ENCODE measurements around the gene C3orf80.
"Not testable (repeated sequence)": the region's sequence is repeated elsewhere in the genome, so short reads cannot be mapped to it uniquely, and the experiment has no call there.

C3orf80 gene

DNA sequence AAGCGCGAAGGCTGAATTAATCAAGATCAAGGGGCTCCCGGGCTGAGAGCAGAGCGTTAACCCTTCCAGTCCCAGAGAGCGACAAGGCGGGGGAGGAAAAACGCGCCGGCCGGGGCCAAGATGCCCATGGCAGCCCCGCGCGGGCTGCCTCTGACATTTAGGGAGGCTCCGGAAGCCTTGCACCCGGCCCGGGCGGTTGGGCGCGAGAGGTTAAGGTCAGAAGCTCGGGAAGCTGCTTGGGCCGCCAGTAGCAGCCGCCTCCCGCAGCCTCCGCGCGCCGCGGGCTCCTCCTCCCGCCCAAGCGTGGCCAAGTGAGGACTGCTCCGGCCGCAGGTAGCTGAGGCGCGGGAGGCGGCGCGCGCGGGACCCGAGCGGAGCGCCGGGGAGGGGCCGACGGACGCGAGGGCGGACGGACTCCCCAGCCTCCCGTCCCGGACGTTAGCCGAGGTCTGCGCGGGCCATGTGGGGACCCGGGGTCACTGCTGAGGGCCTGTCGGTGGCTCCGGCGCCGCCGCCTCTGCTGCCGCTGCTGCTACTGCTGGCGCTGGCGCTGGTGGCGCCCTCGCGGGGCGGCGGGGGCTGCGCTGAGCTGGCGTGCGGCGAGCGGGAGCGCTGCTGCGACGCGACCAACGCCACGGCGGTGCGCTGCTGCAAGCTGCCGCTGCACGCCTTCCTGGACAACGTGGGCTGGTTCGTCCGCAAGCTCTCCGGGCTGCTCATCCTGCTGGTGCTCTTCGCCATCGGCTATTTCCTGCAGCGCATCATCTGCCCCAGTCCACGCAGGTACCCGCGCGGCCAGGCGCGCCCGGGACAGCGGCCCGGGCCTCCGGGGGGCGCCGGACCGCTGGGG is at the start of gene C3orf80:
C3orf80 (plus strand) TSS at position 247 of the 850 bp plus-strand sequence; CDS start at position 461, 214 bp downstream.
- FAIRE-seq = peak; percentile 44
- peak; percentile 40 for DNase-seq (ENCODE audit: extremely low spot score, insufficient read length, low read depth)

DNA sequence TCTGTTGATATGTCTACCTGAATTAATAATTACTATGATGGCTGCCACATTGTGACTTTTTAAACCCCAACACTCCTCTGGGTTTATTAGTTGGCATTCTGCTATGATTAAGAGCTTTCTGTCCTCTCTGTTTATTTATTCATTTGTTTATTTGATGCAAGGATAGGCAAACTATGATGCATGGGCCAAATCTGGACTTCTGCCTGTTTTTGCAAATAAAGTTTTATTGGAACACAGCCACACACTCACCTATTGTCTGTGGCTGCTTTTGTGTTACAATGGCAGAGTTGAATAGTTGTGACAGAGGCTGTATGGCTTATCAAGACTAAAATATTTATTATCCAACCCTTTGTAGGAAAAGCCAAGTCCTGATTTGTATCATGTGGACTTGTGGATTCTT is 48.3 kb upstream of the C3orf80 start:
- FAIRE-seq (no peak), DNase-seq (ENCODE audit: extremely low spot score, insufficient read length, low read depth) (no peak)

DNA sequence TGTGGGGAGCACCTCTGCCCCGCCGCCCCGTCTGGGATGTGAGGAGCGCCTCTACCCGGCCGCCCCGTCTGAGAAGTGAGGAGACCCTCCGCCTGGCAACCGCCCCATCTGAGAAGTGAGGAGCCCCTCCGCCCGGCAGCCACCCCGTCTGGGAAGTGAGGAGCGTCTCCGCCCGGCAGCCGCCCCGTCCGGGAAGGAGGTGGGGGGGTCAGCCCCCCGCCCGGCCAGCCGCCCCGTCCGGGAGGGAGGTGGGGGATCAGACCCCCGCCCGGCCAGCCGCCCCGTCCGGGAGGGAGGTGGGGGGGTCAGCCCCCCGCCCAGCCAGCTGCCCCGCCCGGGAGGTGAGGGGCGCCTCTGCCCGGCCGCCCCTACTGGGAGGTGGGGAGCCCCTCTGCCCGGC is 46.6 kb upstream of the C3orf80 start:
- DNase-seq (ENCODE audit: extremely low spot score, insufficient read length, low read depth); FAIRE-seq: not testable (repeated sequence)

GRCh38 chr3:160179403-160179802 is 45.8 kb upstream of the C3orf80 start:
- DNase-seq (ENCODE audit: extremely low spot score, insufficient read length, low read depth); FAIRE-seq: not testable (repeated sequence)

- no peak for DNase-seq (ENCODE audit: extremely low spot score, insufficient read length, low read depth)
- no peak for FAIRE-seq
Measured at GRCh38 chr3:160179906-160180305, 45.3 kb upstream of the C3orf80 start.

DNA sequence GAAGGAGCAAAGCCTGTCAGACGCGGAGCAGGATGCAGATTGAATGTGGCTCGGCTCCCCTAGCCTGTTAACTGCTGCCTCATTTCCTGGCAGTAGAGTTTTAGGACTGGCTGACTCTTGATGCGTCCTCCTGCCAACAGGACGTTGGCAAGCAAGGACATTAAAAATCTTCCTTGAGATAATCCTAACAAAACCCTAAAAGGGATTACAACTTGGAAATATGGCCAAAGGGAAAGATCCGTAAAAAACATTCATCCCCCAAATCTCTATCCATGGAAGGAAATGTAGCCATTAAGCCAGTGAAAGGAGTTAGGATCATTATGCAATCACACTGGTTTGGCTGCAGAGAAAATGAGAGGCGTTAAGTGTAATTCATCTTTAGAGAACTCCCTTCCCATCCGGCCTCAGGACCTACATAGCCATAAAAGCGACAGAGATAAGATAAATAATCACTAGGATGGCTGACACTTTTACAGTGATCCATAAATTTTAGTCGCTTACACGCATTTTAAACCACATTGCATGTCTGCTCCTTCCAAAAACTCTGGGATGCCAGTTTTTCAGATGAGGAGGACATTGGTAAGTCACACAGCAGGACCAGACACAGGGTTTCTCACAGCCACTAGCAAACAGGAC is 44.5 kb upstream of the C3orf80 start:
- no peak for FAIRE-seq
- DNase-seq (ENCODE audit: extremely low spot score, insufficient read length, low read depth) = no peak

- FAIRE-seq (peak; percentile 38), DNase-seq (ENCODE audit: extremely low spot score, insufficient read length, low read depth) (no peak)
Measured at GRCh38 chr3:160183345-160184076, 41.7 kb upstream of the C3orf80 start.

GRCh38 chr3:160184655-160185054 is 40.6 kb upstream of the C3orf80 start:
- FAIRE-seq = no peak
- no peak for DNase-seq (ENCODE audit: extremely low spot score, insufficient read length, low read depth)

- no peak for FAIRE-seq
- DNase-seq (ENCODE audit: extremely low spot score, insufficient read length, low read depth) = no peak
Measured at GRCh38 chr3:160185751-160186150, 39.5 kb upstream of the C3orf80 start.

DNA sequence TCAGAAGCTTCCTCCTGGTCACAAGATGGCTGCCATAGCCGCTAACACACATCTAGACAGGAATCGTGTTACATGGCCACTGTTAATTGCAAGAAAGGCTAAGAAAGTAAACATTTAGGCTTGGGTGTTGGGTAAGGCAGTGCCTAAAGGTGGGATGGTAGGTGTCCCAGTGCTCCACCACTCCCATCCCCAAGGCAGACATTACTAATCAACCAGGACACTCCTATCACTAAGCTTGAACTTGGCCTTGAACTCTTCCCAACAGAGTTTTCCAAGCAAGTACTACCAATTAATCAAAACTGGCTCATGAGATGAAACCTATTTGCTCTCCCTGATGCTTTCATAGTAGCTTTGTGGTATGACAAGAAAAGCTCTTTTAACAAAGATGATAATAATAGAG is 37.9 kb upstream of the C3orf80 start:
- DNase-seq (ENCODE audit: extremely low spot score, insufficient read length, low read depth) (no peak), FAIRE-seq (no peak)

GRCh38 chr3:160192310-160193029 is 32.8 kb upstream of the C3orf80 start:
- DNase-seq (ENCODE audit: extremely low spot score, insufficient read length, low read depth) (no peak), FAIRE-seq (no peak)

- no peak for FAIRE-seq
- DNase-seq (ENCODE audit: extremely low spot score, insufficient read length, low read depth) = no peak
Measured at GRCh38 chr3:160193644-160194192, 31.5 kb upstream of the C3orf80 start.

DNA sequence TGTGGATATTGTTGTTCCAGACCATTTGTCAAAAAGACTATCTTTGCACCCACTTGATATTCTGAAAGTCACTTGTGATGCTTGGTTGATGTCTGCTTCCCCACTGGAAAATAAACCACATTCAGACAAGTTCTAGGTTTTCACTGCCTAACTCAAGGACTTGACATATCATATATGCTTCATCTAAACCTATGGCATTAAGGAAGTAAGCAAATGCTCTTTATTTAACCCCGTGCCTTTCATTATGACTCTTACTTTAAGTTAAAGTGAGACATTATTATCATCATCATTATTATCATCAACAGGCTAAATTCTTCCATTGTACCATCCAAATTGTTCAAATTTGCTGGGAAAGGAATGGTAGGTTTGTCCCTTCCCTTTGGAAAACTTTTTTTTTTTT is 30.8 kb upstream of the C3orf80 start:
- no peak for FAIRE-seq
- DNase-seq (ENCODE audit: extremely low spot score, insufficient read length, low read depth) = no peak

DNA sequence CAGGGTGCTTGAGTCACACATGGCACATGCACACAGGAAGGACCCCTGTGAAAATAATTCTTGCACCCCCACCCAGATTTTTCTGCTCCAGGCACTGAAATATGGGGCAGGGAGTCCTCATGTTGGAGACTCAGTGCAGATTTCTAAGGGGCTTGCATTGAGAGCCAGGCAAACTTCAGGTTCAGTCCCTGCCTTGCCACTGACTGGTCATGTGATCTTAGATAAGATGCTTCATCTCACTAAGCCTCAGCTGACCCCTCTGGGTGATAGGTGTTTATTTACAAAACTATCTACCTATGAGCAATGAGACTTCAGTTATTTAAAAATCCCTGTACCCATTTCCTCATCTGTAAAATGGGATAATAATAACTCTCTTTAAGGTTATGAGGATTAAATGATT is 30.1 kb upstream of the C3orf80 start:
- FAIRE-seq (no peak), DNase-seq (ENCODE audit: extremely low spot score, insufficient read length, low read depth) (no peak)

DNA sequence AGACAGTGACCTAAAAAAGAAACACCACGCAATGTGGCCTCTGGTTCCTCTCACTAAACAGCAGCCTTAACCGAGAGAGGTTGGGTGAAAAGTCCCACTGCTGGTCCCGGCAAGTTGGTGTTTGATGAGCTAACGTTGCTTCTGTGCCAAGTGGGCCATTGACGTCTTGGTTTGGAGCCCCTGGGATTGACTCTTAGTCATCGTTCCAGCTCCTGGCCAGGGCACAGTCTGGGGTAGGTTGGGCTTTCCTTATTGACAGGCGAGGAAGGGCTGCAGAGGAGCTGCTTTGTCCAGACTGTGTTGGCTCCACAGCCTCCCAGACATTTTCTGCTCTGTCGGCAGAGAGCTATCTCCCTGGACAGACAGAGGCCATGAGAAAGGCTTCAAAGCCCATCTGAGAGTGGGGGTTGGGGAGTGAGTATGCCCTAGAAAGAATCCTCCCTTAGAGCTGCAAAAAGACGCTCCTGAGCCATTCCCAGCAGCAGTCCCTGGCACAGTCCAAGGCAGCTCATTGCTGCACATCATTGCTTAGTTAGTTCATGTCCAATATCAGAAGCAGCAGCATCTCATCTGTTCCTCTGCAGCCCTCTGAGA is 28.6 kb upstream of the C3orf80 start:
- DNase-seq (ENCODE audit: extremely low spot score, insufficient read length, low read depth) = no peak
- FAIRE-seq = no peak

- FAIRE-seq = no peak
Measured at GRCh38 chr3:160199108-160199507, 26.1 kb upstream of the C3orf80 start.

DNA sequence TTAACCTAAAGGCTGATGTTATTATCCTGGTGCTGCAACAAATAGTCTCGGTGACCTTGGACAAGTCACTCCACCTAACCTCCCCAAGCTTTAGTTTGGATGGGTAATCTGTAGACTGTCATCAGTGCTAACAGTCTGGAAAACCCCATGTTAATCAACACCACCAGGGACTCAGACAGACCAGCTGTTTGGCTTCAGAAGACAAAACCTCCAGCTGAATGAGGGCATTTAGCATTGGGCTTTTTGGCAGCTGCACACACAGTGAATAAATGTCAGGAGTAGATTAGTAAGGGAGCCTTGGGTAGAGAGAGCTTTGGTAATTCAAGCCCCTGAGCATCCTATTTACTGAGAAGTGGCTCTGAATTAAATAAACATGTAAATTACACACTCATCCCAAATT is 24.9 kb upstream of the C3orf80 start:
- FAIRE-seq (no peak), DNase-seq (ENCODE audit: extremely low spot score, insufficient read length, low read depth) (no peak)

More at GRCh38 chr3:160199108-160199507, 26.1 kb upstream of the C3orf80 start:
- no peak for DNase-seq (ENCODE audit: extremely low spot score, insufficient read length, low read depth)

GRCh38 chr3:160204396-160205011 is 20.7 kb upstream of the C3orf80 start:
- DNase-seq (ENCODE audit: extremely low spot score, insufficient read length, low read depth); FAIRE-seq: not testable (repeated sequence)

DNA sequence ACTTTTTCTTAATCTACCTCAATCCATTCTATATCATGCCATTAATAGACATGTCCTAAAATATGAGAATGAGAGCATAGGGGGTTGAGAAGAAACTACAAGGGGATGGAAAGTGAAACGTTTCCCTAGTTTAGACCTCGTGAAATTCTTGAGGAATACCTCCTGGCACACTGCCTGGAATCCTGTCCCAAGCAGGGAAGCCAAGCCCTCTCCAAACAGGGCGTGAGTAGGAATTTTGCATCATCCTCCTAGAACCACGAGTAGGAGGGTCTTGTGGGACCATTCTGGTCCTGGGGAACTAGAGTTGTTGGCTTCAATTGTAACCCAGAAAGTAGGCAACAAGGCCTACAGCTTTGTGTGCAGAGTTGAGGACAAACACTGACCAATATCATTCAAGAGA is 19.6 kb upstream of the C3orf80 start:
- no peak for DNase-seq (ENCODE audit: extremely low spot score, insufficient read length, low read depth)
- FAIRE-seq = no peak

Measured in GM18507 (cell line).